GM12801 (cell line): ENCODE measurements around the gene AQP12B.

Experiments used
- TF ChIP-seq, protein P1 (sequence below): IDR thresholded peaks from one replicate; pipeline ENCODE4 v1.5.1; 2011; ENCODE audit warnings: control low read depth; ENCODE audit not compliant: insufficient read length; ENCODE audit errors: extremely low read depth

Gene AQP12B

DNA sequence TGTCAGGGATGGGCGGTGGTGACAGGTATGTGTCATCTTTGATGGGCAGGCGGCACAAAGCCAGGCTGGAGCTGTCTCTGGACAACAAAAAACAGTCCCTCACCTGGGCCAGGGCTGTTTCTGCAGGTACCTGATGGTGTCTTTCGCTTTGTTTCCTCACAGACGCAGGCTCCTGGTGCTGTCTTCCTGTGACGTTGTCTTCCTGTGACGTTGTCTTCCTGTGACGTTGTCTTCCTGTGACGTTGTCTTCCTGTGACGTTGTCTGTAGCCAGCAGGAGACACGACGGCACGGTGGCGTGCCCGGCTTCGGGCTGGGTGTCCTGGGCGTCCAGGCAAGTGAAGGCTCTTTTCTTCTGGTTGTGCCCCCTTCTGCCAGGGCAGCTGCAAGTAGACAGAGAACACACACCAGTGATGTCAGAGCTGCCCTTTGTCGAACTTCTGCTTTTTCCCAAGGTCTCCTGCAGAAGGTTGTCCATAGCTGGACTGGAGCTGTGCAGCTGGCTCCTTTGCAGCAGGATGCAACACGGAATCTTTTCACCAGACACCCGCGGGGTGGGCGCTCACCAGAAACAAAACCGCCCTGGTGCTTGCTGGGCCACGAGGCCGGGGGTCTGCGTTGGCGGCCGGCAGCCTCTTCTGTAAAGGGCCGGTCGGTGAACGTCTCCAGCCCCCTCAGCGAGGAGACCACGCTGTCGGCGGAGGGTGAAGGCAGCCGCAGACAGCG, 36.3 kb downstream of the AQP12B start:
- TF ChIP-seq, protein P1, sequence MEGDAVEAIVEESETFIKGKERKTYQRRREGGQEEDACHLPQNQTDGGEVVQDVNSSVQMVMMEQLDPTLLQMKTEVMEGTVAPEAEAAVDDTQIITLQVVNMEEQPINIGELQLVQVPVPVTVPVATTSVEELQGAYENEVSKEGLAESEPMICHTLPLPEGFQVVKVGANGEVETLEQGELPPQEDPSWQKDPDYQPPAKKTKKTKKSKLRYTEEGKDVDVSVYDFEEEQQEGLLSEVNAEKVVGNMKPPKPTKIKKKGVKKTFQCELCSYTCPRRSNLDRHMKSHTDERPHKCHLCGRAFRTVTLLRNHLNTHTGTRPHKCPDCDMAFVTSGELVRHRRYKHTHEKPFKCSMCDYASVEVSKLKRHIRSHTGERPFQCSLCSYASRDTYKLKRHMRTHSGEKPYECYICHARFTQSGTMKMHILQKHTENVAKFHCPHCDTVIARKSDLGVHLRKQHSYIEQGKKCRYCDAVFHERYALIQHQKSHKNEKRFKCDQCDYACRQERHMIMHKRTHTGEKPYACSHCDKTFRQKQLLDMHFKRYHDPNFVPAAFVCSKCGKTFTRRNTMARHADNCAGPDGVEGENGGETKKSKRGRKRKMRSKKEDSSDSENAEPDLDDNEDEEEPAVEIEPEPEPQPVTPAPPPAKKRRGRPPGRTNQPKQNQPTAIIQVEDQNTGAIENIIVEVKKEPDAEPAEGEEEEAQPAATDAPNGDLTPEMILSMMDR: no peak

DNA sequence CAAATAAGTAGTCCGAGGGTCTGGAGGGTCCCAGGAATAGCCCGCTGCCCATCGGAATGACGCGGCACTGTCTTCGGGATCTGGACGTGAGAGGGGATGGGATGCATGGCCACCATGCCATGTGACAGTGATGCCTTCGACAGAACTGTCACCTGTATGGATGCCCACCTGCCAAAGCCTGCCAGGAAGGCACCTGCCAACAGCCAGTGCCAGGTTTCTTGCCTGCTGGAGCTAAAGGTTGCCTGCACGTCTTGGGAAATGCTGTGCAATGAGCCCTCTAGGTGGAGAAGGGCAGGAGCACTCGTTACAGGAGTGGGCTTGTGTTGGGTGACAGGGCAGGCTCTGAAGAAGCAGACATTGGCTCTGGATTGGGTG, 36.9 kb downstream of the AQP12B start:
- TF ChIP-seq, protein P1: no peak

DNA sequence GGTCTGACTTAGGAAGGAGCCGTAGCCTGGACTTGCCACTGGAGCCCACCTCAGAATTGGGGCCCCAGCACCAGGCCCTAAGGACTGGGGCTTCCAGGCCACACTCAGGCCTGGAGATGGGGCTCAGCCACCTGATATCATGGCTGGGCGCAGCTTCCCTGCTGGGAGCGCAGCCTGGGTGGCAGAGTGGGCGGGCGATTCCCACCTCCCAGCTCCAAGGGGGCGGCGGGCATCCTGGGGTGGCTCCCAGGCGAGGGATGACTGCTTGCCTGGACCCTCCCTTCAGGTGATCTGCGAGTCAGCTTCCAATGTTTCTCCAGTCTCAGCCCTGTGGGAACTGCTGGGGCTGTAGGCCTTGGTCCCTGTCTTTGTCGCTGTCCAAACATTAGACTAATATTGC, 37.3 kb downstream of the AQP12B start:
- TF ChIP-seq, protein P1: no peak

DNA sequence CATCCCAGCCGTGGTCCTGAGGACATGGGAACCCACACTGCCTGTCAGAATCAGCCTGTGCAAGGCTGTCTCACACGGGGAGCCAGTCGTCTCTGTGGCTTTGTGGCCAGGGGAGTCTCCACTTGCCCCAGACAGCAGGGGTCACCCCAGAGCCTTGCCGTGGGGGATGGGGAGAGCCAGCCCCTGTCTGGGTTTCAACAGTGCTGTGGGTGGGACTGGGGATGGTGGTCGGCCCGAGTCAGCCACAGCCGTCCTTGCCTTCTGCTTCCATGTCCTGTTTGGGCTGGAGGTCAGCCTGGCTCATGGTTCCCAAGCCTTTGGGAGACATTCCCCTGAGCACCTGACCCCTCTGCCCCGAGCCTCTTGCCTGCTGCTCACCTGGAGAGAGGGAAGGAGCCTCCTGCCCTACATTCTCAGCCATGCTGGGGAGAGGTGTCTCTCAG, 37.8 kb downstream of the AQP12B start:
- TF ChIP-seq, protein P1: no peak

DNA sequence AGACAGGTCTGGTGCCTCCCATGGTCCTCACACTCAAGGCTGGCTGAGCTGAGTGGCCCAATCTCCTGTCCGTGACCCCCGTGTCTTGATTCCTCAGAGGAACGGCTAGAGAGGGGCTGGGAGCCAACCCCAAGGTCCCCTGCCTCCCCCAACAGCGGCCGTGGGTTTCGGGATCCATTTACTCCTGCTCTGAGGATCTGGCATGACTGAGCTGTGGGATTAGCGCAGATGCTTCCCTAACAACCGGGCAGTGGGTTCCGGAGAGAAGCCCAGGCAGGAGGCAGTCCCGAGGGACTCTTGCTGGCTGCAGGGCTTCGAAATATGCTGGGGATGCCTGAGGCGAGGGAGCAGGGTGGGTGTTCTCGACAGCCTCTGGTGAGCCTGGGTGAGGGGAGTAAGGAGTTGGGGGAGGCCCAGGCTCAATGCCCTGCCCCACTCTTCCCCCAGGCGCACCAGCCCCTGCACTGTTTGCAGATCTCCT, 38.5 kb downstream of the AQP12B start:
- TF ChIP-seq, protein P1: no peak

DNA sequence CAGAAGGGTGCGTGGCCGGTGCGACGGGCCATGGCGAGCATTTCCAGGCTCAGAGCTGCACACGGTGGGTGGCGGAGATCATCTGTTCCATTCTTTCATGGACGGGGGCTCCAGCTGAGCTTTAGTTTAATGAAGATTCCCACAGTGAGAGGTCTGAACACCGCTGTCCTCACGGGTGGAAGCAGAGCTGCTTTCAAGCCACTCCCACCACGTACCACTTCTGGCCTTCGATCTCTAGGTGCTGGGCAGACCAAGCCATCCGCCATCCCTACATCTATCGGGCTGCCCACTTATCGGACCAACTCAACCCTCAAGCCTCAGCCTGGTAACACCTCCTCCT, 38.9 kb downstream of the AQP12B start:
- TF ChIP-seq, protein P1: no peak

DNA sequence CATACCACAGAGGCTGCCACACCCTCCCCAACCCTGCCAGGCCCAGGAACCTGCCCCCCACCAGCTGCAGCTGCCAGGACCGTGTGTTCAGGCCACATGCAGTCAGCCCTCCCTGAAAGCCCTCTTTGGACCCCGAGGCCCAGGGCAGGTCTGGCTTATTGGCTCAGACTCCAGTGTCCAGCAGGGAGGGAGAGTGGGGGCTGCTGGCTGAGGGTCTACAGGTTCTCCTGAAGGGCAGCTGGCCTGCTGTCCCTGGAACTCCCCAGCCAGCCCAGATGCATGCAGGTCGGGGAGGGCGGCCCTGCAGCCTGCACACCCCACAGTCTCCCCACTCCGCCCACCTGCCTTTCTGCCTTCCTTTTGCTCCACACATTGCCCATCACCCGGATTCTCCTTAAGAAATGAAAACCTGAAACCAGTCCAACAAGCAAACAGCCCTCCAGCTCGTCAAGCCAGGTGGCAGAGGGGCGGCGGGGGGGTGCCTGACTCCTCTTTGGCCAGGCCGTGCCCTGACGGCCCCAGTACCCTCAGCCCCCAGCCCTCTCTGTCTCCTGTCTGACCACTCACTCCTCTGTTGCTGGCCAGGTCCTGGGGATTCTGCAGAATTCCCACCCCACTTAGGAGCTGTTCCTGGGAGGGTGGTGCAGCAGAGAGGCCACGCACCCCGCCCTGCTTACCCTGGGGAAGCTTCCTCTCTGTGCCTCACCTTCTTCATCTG, 39.4 kb downstream of the AQP12B start:
- TF ChIP-seq, protein P1: no peak
